Measurements from ENCODE around the gene POLR1B.

DNA sequence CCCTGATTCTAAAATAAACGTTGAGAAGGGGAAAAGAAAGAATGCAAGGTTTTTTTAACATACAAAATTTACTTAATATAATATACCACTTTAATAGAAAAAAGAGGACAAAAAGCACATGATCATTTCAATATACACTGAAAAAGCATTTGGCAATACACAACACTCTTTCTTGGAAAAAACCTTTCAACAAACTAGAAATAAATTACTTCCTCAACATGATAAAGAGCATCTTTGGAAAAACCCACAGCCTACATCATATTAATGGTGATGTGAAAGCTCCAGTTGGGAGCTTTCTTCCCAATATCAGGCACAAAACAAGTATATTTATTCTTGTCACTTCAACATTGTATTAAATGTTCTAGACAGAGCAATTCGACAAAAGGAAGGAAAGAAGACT lies 3.0 kb upstream of the POLR1B start:
- TF ChIP-seq, protein P1, sequence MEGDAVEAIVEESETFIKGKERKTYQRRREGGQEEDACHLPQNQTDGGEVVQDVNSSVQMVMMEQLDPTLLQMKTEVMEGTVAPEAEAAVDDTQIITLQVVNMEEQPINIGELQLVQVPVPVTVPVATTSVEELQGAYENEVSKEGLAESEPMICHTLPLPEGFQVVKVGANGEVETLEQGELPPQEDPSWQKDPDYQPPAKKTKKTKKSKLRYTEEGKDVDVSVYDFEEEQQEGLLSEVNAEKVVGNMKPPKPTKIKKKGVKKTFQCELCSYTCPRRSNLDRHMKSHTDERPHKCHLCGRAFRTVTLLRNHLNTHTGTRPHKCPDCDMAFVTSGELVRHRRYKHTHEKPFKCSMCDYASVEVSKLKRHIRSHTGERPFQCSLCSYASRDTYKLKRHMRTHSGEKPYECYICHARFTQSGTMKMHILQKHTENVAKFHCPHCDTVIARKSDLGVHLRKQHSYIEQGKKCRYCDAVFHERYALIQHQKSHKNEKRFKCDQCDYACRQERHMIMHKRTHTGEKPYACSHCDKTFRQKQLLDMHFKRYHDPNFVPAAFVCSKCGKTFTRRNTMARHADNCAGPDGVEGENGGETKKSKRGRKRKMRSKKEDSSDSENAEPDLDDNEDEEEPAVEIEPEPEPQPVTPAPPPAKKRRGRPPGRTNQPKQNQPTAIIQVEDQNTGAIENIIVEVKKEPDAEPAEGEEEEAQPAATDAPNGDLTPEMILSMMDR (IDR thresholded peaks at IDR 0.05) = no peak
- TF ChIP-seq, protein P2, sequence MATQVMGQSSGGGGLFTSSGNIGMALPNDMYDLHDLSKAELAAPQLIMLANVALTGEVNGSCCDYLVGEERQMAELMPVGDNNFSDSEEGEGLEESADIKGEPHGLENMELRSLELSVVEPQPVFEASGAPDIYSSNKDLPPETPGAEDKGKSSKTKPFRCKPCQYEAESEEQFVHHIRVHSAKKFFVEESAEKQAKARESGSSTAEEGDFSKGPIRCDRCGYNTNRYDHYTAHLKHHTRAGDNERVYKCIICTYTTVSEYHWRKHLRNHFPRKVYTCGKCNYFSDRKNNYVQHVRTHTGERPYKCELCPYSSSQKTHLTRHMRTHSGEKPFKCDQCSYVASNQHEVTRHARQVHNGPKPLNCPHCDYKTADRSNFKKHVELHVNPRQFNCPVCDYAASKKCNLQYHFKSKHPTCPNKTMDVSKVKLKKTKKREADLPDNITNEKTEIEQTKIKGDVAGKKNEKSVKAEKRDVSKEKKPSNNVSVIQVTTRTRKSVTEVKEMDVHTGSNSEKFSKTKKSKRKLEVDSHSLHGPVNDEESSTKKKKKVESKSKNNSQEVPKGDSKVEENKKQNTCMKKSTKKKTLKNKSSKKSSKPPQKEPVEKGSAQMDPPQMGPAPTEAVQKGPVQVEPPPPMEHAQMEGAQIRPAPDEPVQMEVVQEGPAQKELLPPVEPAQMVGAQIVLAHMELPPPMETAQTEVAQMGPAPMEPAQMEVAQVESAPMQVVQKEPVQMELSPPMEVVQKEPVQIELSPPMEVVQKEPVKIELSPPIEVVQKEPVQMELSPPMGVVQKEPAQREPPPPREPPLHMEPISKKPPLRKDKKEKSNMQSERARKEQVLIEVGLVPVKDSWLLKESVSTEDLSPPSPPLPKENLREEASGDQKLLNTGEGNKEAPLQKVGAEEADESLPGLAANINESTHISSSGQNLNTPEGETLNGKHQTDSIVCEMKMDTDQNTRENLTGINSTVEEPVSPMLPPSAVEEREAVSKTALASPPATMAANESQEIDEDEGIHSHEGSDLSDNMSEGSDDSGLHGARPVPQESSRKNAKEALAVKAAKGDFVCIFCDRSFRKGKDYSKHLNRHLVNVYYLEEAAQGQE (IDR thresholded peaks at IDR 0.05; ENCODE audit: low read depth, low read length) = no peak
- TF ChIP-seq TCF12 (IDR thresholded peaks at IDR 0.05) = no peak
- TF ChIP-seq MXI1 (IDR thresholded peaks at IDR 0.05; ENCODE audit: low read depth, low read length) = no peak
- no peak for TF ChIP-seq FOXJ3 (CRISPR knock-in tag; IDR thresholded peaks at IDR 0.05)
